Suprapubic skin (tissue), 4 donors: ENCODE measurements around the gene FOXRED2. TPM values are rescaled to one million over a fixed set of nuclear protein-coding genes. Genes with fewer than 3 reads are reported as not detected.

ENCODE experiments used
- DNase-seq, 2 donors: peaks; one replicate each; pipeline ENCODE4 v3.0.0-alpha.2; 2019; ENCODE audit warnings: low spot score in 2 of 2
- H3K27ac ChIP-seq: fragments of 200-600 bp; sonication (generic); one replicate; pipeline ENCODE4 v1.5.1; 2019
- H3K27me3 ChIP-seq: fragments of 200-600 bp; sonication (generic); one replicate; pipeline ENCODE4 v1.5.1; 2019
- H3K36me3 ChIP-seq: fragments of 200-600 bp; sonication (generic); one replicate; pipeline ENCODE4 v1.5.1; 2019
- H3K4me1 ChIP-seq: fragments of 200-600 bp; sonication (generic); one replicate; pipeline ENCODE4 v1.5.1; 2019
- H3K4me3 ChIP-seq: fragments of 200-600 bp; sonication (generic); one replicate; pipeline ENCODE4 v1.5.1; 2019; ENCODE audit warnings: mild to moderate bottlenecking
- H3K9me3 ChIP-seq: fragments of 200-600 bp; sonication (generic); one replicate; pipeline ENCODE4 v1.5.1; 2019
- EP300 ChIP-seq: sonication (generic); formaldehyde crosslinking; IDR thresholded peaks from one replicate; pipeline ENCODE4 v1.6.1; 2017; ENCODE audit warnings: antibody characterized with exemption
- POLR2A ChIP-seq, 2 donors: fragments of 450-650 bp; IDR thresholded peaks; one replicate each; pipeline ENCODE4 v1.6.1; 2017; ENCODE audit warnings: antibody characterized with exemption in 2 of 2, mild to moderate bottlenecking in 2 of 2, moderate library complexity in 2 of 2
- POLR2AphosphoS5 ChIP-seq, 3 donors: sonication (generic); formaldehyde crosslinking; IDR thresholded peaks; one replicate each; pipeline ENCODE4 v1.6.1; 2017; ENCODE audit warnings: antibody characterized with exemption in 3 of 3
- WGBS: methylation state at CpG from one replicate; pipeline ENCODE4 v1.1.5; 2018; 5-methylcytosine and 5-hydroxymethylcytosine counted together
- total RNA-seq, 4 donors: library from RNA; depleted of rRNA; stranded (reverse); fragments of >200 nt; gene quantifications; one replicate each; pipeline ENCODE4 v1.1.0, GENCODE V29; 2016
- TF ChIP-seq, protein P1 (sequence below), 2 donors: fragments of 200-600 bp in 1 of 2; fragments of 450-650 bp in 1 of 2; sonication (generic) in 1 of 2; IDR thresholded peaks; one replicate each; pipeline ENCODE4 v1.5.1; 2016 to 2019; ENCODE audit warnings: antibody characterized with exemption in 2 of 2, mild to moderate bottlenecking in 1 of 2, moderate library complexity in 1 of 2

The FOXRED2 gene
- total RNA-seq, 4 donors from 2014 or later: 11.4 to 20.9 (median 14.0) TPM

DNA sequence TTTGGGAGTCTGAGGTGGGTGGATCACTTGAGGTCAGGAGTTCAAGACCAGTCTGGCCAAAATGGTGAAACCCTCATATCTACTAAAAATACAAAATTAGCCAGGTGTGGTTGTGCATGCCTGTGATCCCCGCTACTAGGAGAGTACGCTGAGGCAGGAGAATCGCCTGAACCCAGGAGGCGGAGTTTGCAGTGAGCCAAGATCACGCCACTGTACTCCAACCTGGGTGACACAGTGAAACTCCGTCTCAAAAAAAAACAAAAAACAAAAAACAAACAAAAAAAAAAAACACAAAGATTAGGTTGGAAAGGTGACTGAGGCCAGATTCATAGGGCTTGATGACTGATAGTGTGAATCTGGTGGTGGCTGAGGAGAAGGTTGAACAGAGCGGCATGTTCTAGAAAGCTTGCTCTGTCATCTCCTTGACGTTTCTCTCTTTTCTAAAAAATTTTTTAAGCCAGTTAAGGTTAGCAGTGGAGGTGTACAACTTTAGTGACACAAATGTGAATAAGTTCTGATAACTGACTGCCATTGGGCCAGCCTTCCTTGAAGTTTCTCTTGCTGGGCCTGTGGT is 66.3 kb downstream of the FOXRED2 start:
- WGBS: 91% methylated on average over 8 of the region's 8 CpGs
- Histone ChIP-seq H3K36me3 (no peaks in the 10 kb centered on the region), H3K27me3 (no peaks in the 10 kb centered on the region), H3K4me1 (peaks cover 42% of the 10 kb centered on the region), H3K9me3 (no peaks in the 10 kb centered on the region), H3K27ac (no peak overlapping the region), H3K4me3 (no peak overlapping the region)
- TF ChIP-seq, protein P1, sequence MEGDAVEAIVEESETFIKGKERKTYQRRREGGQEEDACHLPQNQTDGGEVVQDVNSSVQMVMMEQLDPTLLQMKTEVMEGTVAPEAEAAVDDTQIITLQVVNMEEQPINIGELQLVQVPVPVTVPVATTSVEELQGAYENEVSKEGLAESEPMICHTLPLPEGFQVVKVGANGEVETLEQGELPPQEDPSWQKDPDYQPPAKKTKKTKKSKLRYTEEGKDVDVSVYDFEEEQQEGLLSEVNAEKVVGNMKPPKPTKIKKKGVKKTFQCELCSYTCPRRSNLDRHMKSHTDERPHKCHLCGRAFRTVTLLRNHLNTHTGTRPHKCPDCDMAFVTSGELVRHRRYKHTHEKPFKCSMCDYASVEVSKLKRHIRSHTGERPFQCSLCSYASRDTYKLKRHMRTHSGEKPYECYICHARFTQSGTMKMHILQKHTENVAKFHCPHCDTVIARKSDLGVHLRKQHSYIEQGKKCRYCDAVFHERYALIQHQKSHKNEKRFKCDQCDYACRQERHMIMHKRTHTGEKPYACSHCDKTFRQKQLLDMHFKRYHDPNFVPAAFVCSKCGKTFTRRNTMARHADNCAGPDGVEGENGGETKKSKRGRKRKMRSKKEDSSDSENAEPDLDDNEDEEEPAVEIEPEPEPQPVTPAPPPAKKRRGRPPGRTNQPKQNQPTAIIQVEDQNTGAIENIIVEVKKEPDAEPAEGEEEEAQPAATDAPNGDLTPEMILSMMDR (IDR thresholded peaks at IDR 0.05): no peak
- TF ChIP-seq POLR2A (IDR thresholded peaks at IDR 0.05) (no peak), POLR2AphosphoS5 (IDR thresholded peaks at IDR 0.05) (no peak), EP300 (no peak)
- DNase-seq: no peak

DNA sequence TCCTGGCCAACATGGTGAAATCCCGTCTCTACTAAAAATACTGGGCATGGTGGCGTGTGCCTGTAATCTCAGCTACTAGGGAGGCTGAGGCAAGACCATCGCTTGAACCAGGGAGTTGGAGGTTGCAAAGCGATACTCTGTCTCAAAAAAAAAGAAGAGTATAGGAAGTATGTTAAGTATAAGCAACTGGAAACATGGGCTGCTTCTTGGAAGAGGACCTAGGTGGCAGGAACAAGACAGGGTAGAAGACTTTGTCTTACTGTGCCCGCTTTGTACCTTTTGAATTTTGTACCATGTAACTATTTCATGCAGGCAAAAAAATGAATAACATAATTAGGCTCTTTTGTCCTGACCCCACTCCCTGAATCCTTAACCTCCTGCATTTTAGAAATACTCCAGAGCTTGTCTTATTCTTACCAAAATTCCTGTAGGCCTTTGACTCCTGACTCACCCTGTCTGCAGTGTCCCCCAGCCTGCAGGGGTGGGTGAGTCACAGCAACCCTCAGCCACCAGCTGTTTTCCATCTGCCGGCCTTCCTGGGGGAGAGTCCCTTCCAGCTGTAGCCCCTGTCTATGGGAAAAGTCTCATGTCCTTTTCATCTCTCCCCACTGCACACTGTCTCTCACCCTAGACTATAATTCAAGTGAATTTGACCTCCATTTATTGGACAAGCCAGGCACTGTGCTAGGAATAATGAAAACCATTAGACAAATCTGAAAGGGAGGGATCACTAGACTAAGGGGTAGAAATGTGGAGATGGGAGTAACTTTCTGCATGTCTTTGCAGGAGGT is 67.2 kb downstream of the FOXRED2 start:
- WGBS: 83% methylated on average over 6 of the region's 6 CpGs

More for the DNA sequence above, 67.2 kb downstream of the FOXRED2 start:
- Histone ChIP-seq H3K9me3 (no peaks in the 10 kb centered on the region), H3K27ac (no peak overlapping the region), H3K27me3 (no peaks in the 10 kb centered on the region), H3K36me3 (no peaks in the 10 kb centered on the region), H3K4me3 (no peak overlapping the region), H3K4me1 (peaks cover 38% of the 10 kb centered on the region)
- TF ChIP-seq POLR2A (IDR thresholded peaks at IDR 0.05) (no peak), POLR2AphosphoS5 (IDR thresholded peaks at IDR 0.05) (no peak), EP300 (no peak)
- TF ChIP-seq, protein P1 (IDR thresholded peaks at IDR 0.05): no peak
- no peak for DNase-seq

Other genes starting within 250 kb of the FOXRED2 start
- 100 to 1,000 TPM; 284 to 323 (median 294) TPM for gene MYH9, start 119.1 kb downstream of the FOXRED2 start, total RNA-seq
- 10 to 100 TPM; 50.7 to 73.5 (median 61.3) TPM for gene TXN2, start 25.4 kb downstream of the FOXRED2 start, total RNA-seq
- gene EIF3D, start 22.1 kb upstream of the FOXRED2 start, total RNA-seq: 100 to 1,000 TPM; 247 to 409 (median 332) TPM
- gene CACNG2, start 196.7 kb upstream of the FOXRED2 start, total RNA-seq: not detected